T-helper 22 cell (primary cell): ENCODE results near the gene THAP4.

ENCODE experiments used
- DNase-seq: peaks from one replicate; pipeline ENCODE4 v3.0.0-alpha.2; 2020; ENCODE audit warnings: low read depth

Gene THAP4

DNA sequence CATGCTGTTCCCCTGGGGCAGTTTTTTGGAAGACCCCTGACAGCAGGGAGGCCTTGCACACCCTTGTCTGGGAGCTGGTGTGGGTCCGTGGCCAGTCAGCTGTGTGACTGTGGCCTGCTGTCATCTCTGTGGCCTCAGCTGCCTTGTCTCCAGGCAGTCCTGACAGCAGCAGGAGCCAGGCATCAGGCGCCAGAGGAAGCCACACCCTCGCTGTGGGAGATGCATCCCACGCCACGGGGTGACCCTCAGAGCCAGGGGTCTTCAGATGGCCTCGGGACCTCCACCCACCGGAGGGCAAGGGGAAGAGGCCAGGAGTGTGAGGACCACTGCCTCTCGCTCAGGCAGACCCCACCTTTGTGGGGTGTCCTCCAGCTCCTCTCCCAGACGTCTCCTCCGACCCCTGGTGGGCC, 73.4 kb downstream of the THAP4 start:
- no peak for DNase-seq

- no peak for DNase-seq
Measured at GRCh38 chr2:241563031-241563507, 73.9 kb downstream of the THAP4 start.

DNA sequence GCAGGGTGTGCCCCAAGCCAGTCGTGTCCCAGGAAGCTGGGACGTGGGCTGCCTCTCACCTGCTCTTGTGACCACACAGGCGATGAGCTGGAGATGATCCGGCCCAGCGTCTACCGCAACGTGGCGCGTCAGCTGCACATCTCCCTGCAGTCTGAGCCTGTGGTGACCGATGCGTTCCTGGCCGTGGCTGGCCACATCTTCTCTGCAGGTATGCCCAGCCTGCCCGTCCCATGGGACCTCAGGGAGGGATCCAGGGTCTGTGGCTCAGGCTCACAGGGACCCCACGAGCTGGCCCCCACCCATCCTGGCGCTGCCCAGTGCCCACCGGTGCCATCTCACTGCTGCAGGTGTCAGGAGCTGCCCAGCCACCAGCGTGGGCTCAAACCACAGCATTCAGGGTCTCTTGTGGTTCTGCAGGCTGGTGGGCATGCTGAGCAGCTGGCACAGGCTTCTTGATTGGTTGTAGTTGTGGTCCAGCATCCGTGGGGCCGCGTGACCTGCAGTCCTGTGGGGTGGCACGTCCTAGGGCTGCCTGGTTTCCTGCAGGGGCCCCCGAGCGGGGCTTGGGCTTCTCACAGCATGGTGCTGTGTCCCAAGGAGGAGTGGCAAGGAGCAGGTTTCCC, 74.6 kb downstream of the THAP4 start:
- no peak for DNase-seq

DNA sequence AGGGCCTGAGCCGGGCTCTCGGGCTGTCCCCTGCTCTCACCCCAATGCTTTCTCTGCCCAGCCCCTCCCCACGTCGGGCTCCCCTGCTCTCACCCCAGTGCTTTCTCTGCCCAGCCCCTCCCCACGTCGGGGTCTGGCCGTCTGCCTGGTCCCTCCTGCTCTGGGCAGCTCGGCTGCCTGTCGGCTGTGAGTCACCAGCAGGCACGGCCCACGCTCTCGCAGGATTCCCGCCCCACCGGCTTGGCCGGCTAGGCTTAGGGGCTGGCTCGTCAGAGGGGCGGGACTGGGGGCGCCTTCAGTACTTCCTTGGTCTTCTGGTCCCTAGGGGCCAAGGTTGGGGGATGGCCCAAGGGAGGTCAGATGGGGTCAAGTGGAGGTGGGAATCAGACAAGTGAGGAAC, 75.1 kb downstream of the THAP4 start:
- DNase-seq: no peak

- no peak for DNase-seq
Measured at GRCh38 chr2:241560883-241561474, 76.0 kb downstream of the THAP4 start.

DNA sequence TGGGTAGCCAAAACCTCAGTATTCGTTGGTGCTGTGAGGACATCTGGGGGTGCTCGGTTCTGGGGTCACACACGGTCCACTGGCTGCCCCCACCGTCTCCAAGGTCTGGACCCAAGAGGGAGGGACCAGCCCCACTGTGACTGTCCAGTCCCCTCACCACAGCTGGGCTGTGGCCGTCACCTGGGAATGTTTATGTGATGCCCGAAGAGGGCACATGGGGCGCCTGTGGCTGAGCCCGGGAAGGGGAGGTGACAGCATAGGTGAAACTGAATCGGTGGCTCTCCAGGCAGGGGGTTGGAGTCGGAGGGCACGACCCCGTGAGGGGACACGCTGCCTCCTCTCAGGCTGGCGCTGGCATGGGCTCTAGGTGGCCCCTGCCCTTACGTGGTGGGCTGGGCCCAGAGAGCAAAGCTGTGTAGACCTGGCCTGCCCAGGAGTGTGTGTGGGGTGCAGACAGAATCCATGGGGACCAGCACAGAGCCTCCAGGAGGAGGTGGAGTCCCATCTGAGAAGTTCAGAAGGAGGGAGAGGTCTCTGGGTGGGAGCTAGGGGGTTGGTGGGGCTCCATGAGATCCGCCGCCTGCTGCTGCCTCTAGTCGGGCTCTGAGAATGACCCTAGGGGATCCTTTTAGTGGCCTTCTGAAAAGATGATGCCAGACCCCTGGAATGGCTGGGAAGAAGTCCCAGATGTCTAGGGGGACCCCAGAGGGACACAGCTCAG, 76.6 kb downstream of the THAP4 start:
- DNase-seq: no peak

GRCh38 chr2:241559323-241560161, 77.4 kb downstream of the THAP4 start:
- no peak for DNase-seq

GRCh38 chr2:241558532-241559322, 78.2 kb downstream of the THAP4 start, which contains the start of gene BOK:
BOK (plus strand) TSS chr2:241558745; CDS start chr2:241559484, 739 bp downstream.
- DNase-seq: no peak

DNA sequence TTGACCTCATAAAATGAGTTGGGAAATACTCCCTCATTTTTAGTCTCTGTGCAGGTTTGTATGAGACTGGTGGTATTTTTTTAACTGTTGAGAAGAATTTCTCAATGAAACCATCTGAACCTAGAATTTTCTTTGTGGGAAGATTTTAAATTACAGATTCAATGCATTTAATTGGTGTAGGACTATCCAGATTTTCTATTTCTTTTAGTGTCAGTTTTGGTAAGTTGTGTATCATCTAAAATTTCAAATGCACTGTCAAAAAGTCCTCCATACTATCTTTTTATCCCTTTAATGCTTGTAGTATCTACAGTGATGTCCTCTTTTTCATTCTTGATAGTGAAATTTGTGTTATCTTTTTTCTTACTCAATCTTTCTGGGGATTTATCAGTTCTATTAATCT, 80.2 kb downstream of the THAP4 start:
- no peak for DNase-seq

DNA sequence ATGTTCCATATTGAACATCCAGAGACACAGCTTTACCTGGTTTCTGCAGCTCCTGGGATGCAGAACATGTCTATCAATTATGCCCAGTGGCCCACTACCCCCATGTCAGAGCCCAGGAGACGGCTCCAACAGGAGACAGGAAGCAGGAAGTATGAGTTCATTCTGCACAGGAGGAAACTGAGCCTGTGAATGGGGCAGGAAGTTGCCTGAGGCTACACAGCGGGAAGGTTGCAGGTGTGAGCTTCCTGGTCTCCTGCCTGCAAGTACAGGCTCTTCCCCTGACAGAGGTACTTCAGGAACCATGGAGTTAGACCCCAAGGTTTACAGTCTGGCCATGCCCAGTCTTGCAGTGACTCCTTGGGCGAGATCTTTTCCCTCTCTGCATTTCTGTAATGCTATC, 81.2 kb downstream of the THAP4 start:
- no peak for DNase-seq

GRCh38 chr2:241554610-241555322, 82.2 kb downstream of the THAP4 start:
- DNase-seq: no peak

GRCh38 chr2:241553981-241554380, 83.0 kb downstream of the THAP4 start:
- no peak for DNase-seq

GRCh38 chr2:241553512-241553830, 83.5 kb downstream of the THAP4 start:
- DNase-seq: no peak

DNA sequence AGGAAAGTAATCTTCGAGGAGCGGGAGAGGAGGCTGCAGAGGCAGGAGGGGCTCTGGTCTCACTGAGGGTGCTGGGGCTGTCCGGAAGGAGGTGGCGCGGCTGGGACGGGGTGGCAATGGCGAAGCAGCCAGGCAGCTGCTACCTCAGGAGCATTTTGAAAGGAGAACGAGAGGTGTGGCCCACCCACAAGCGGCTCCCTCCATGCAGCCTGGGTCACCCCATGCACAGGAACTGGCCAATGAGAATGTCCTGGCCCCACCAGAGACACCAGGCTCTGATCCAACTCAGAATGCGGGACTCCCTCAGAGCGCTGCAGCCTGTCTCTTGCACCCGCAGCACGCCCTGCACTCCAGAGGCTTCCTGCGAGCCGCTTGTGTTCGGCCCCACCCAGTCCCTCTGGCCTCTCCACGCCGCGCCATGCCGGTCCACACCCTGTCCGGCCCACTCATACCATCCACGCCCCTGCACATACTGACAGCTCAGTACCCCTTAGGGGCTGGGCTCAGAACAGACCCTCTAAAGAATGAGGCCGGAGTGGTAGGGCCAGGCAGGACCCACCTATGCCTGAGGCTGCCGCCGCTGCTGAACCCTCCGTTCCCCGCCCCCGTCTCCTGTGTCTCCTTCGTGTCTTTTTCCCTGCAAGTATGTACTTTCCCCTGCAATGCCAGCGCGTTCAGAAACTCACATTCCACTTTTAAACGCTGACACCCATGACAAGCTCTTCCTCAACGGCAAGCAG, 84.8 kb downstream of the THAP4 start:
- DNase-seq: no peak

- no peak for DNase-seq
Measured at GRCh38 chr2:241551599-241551997, 85.4 kb downstream of the THAP4 start.

DNA sequence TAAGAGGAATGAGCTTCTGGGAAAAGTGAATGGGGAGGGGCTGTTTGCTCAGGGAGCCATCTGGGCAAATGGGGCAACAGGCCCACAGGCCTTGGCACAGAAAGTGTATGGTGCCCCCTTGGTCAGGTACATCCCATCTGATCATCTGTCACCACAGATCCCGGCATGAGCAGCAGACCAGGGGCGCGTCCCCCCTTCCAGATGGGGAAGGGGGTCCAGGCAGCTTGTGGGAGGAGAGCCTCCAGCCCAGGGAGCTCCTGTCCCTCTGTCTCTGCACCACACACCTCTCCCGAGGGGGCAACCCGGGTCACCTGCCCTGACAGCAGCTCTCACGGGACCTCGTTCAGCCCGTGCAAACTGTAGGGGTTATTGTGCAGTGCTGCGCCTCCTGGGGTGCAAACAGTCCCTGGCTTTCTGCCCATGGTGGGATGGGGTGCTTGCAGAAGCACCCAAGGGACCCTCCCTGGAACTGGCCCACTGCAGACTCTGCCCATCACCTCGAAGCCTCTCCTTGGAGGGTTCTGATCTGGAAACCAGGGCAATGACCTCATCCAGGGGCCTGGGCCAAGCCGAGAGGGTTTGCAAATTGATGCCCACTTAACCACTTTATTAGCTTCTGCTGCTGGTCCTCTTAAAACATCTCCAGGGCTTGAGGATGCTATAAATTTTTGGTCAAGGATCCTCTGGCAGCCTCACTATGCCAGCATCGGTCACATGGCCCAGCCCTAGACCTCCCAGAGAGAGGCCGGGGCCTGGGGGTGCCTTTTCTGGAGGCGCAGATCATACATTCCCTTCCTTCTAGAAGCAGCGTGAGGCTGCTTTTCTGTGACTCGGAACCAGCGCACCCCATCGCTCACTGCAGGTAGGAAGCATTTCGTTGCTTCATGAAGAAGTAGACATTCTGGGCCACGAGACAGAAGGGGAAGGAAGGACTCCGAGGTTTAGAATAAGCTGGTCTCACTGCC, 86.1 kb downstream of the THAP4 start:
- no peak for DNase-seq

DNA sequence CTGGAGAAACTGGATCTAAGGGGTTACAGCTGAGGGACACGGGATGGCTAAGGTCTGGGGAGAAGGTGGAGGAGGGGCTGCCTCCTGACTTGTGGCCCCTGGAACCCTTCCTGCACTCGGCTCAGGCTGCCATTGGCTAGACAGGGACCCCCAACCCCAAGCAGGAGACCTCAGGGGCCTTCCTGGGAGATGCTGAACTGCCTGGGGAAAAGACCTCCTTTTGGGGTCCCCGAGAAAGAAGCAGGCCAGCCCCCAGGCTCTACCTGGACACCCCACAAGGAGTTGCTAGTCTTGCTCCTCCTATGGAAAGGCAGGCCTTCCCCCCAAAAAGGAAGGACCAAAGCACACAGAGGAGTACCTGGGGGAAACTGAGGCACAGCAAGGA, 88.5 kb downstream of the THAP4 start:
- no peak for DNase-seq

GRCh38 chr2:241547781-241548450, 89.0 kb downstream of the THAP4 start:
- DNase-seq: no peak
